RWPE1 (cell line): Measurements from ENCODE around the gene ZBED5.

ENCODE experiments used
- CTCF ChIA-PET: fragments of 350-600 bp; sonication (Branson Sonifier 250); formaldehyde crosslinking; extraction: SDS; loops from one replicate; lab custom pipeline; 2021; lab: Yijun Ruan, JAX
- POLR2A ChIA-PET: fragments of 400-600 bp; formaldehyde crosslinking; extraction: SDS; loops from one replicate; lab custom pipeline; 2020; ENCODE audit warnings: antibody characterized with exemption; ENCODE audit not compliant: low non-redundant PET; lab: Yijun Ruan, JAX
- DNase-seq: peaks from one replicate; pipeline ENCODE4 v3.0.0; 2012; ENCODE audit warnings: low spot score
- H3K27ac ChIP-seq: fragments of 450-650 bp; 2 replicates; pipeline ENCODE4 v1.5.1; 2017
- CTCF ChIP-seq: fragments of 450-650 bp; conservative IDR thresholded peaks from 2 replicates; pipeline ENCODE4 v1.5.1; 2017; ENCODE audit warnings: low read depth, mild to moderate bottlenecking

The ZBED5 gene

DNA sequence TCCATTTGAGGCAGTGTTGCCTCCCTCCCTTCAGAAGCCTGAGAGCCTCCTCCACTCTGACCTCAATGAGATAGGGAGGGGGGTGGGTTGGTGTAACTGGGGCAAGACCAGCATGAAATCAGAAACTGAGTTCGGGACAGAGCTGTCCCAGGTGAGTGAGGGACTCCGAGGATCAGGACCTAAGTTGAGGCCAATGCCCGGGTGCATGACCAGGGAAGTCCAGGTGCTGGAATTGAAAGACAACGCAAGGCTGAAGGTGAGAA lies 40.8 kb upstream of the ZBED5 start:
- DNase-seq = no peak
- peak overlapping the region; percentile 100 for H3K27ac ChIP-seq
- CTCF ChIA-PET = interaction anchor here (1.3 kb wide), 1 partner anchor 20 kb away, joined by 4 read pairs; no protein-coding TSS in a partner anchor
- POLR2A ChIA-PET = interaction anchor here (0.6 to 2.3 kb wide), 3 partner anchors 12 to 90 kb away, joined by 3 to 11 read pairs (median 10); partner anchors contain the start of genes EIF4G2 and ZBED5
- TF ChIP-seq CTCF = no peak

- TF ChIP-seq CTCF = no peak
- CTCF ChIA-PET = interaction anchor here (0.6 to 1.3 kb wide), 2 partner anchors 20 to 1146 kb away, joined by 3 to 4 read pairs; no protein-coding TSS in a partner anchor
- POLR2A ChIA-PET = interaction anchor here (2.1 kb wide), 1 partner anchor 40 kb away, joined by 10 read pairs; the partner anchor contains the start of gene ZBED5
- DNase-seq = no peak
- peak overlapping the region; percentile 100 for H3K27ac ChIP-seq
Observed at GRCh38 chr11:10898003-10898762, 40.3 kb upstream of the ZBED5 start.

DNA sequence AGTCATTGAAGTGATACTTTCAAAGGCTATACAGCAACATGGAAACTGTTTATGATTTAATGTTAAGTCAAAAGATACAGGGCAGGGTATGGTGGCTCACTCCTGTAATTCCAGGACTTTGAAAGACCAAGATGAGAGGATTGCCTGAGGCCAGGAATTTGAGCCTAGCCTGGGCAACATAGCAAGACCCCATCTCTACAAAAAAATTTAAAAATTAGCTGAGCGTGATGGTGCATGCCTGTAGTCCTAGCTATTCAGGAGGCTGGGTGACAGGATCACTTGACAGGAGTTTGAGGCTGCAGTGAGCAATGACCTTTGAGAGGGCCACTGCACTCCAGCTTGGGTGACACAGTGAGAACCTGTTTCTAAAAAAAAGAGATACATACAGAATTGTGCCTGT lies 39.3 kb upstream of the ZBED5 start:
- DNase-seq = no peak
- no peak for TF ChIP-seq CTCF
- no peak overlapping the region for H3K27ac ChIP-seq
- POLR2A ChIA-PET = no interaction called here
- CTCF ChIA-PET = interaction anchor here (0.6 kb wide), 1 partner anchor 1147 kb away, joined by 3 read pairs; no protein-coding TSS in a partner anchor

DNA sequence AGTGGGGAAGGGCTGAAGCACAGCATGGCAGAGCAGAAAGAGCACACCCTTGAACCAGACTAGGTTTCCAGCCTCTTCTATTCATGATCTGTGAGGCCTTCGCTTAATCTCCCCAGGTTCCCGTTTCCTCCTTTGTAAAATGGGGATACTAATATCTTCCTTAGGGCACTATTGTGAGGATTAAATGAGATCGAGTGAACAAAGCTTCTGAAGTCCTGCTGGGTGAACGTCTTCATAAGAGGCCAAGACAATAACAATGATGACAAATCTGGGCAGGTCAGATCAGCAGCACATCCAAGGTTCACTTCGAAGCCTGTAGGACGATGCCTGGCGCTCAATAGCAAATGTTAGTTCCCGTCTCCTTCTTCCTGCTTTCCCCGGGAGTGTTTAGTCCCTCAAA lies 38.6 kb upstream of the ZBED5 start:
- POLR2A ChIA-PET = no interaction called here
- H3K27ac ChIP-seq = no peak overlapping the region
- no peak for TF ChIP-seq CTCF
- DNase-seq = no peak
- CTCF ChIA-PET = interaction anchor here (0.7 kb wide), 1 partner anchor 38 kb away, joined by 4 read pairs; no protein-coding TSS in a partner anchor

GRCh38 chr11:10895285-10895684 lies 37.4 kb upstream of the ZBED5 start:
- TF ChIP-seq CTCF = no peak
- ChIA-PET POLR2A (no interaction called here), CTCF (no interaction called here)
- no peak overlapping the region for H3K27ac ChIP-seq
- DNase-seq = no peak

DNA sequence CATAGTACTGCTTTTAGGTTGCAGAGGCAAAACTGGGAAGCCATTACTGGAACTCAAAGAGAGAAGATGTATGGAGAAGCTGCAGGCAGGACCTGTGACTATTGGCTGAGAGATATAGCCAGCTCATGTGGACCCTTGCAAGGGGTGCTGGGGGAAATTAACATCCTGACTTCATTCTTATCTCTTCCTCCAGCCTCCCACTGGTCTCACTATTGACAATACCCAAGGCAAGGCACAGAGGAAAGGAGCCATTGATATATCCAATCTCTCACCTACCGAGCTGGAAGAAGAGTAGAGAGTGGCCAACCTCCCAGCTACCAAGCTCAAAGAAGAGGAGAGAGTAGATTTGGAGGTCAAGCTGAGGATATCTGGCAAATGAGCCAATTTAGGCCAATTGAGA lies 36.8 kb upstream of the ZBED5 start:
- CTCF ChIA-PET = no interaction called here

More for the DNA sequence above, 36.8 kb upstream of the ZBED5 start:
- H3K27ac ChIP-seq = no peak overlapping the region
- TF ChIP-seq CTCF = no peak
- POLR2A ChIA-PET = no interaction called here
- DNase-seq = no peak
